ENCODE measurements around the gene CLDN16. TPM values are rescaled to one million over a fixed set of nuclear protein-coding genes. Genes with fewer than 3 reads are reported as not detected.

Gene CLDN16
- total and polyA plus RNA-seq, 2 experiments from 2014 or later = 0.39 to 0.77 TPM

GRCh38 chr3:190378240-190378891 is 9.6 kb upstream of the CLDN16 start:
- TF ChIP-seq CTCF (IDR thresholded peaks at IDR 0.05; ENCODE audit: poor library complexity) (no peak), EZH2phosphoT487 (IDR thresholded peaks at IDR 0.05; ENCODE audit: low read depth, severe bottlenecking, unreplicated experiment) (no peak), EZH2 (IDR thresholded peaks at IDR 0.05; ENCODE audit: borderline replicate concordance) (no peak)
- DNase-seq (ENCODE audit: low spot score) = no peak
- Histone ChIP-seq H3K79me2 (no peaks in the 10 kb centered on the region), H2AFZ (no peak overlapping the region), H3K36me3 (replicated peaks; ENCODE audit: insufficient read depth, low read depth) (no peaks in the 10 kb centered on the region), H3K9me3 (ENCODE audit: low read depth) (no peaks in the 10 kb centered on the region), H3K4me3 (no peak overlapping the region), H3K27me3 (no peaks in the 10 kb centered on the region), H3K27ac (no peak overlapping the region), H3K4me2 (no peak overlapping the region), H4K20me1 (ENCODE audit: insufficient read depth, poor library complexity, severe bottlenecking) (no peaks in the 10 kb centered on the region), H3K4me1 (ENCODE audit: insufficient read depth) (peaks cover 2% of the 10 kb centered on the region), H3K9me2 (replicated peaks; ENCODE audit: insufficient read depth) (no peaks in the 10 kb centered on the region)
- 89% methylated on average over 6 of the region's 6 CpGs for WGBS (ENCODE audit: low lambda C conversion rate, missing lambda C conversion rate)

- no peaks in the 10 kb centered on the region for H3K27me3 ChIP-seq
- H3K9me3 ChIP-seq (ENCODE audit: low read depth) = no peaks in the 10 kb centered on the region
- no peak overlapping the region for H3K4me2 ChIP-seq
- H3K4me3 ChIP-seq = no peak overlapping the region
- TF ChIP-seq CTCF (IDR thresholded peaks at IDR 0.05; ENCODE audit: poor library complexity) (no peak), EZH2phosphoT487 (IDR thresholded peaks at IDR 0.05; ENCODE audit: low read depth, severe bottlenecking, unreplicated experiment) (no peak), EZH2 (IDR thresholded peaks at IDR 0.05; ENCODE audit: borderline replicate concordance) (no peak)
- H3K9me2 ChIP-seq (replicated peaks; ENCODE audit: insufficient read depth) = no peaks in the 10 kb centered on the region
- no peaks in the 10 kb centered on the region for H3K79me2 ChIP-seq
- H3K27ac ChIP-seq = no peak overlapping the region
- no peaks in the 10 kb centered on the region for H3K36me3 ChIP-seq (replicated peaks; ENCODE audit: insufficient read depth, low read depth)
- H4K20me1 ChIP-seq (ENCODE audit: insufficient read depth, poor library complexity, severe bottlenecking) = no peaks in the 10 kb centered on the region
- no peaks in the 10 kb centered on the region for H3K4me1 ChIP-seq (ENCODE audit: insufficient read depth)
- H2AFZ ChIP-seq = no peak overlapping the region
- DNase-seq (ENCODE audit: low spot score) = no peak
These were observed 7.8 kb upstream of the CLDN16 start for GRCh38 chr3:190380184-190380583.

- no peaks in the 10 kb centered on the region for H3K9me2 ChIP-seq (replicated peaks; ENCODE audit: insufficient read depth)
- H3K9me3 ChIP-seq (ENCODE audit: low read depth) = no peaks in the 10 kb centered on the region
- no peak overlapping the region for H3K4me3 ChIP-seq
- no peaks in the 10 kb centered on the region for H3K27me3 ChIP-seq
- H3K4me2 ChIP-seq = no peak overlapping the region
- no peaks in the 10 kb centered on the region for H4K20me1 ChIP-seq (ENCODE audit: insufficient read depth, poor library complexity, severe bottlenecking)
- H3K79me2 ChIP-seq = no peaks in the 10 kb centered on the region
- no peak overlapping the region for H2AFZ ChIP-seq
- TF ChIP-seq EZH2phosphoT487 (IDR thresholded peaks at IDR 0.05; ENCODE audit: low read depth, severe bottlenecking, unreplicated experiment) (no peak), CTCF (IDR thresholded peaks at IDR 0.05; ENCODE audit: poor library complexity) (no peak), EZH2 (IDR thresholded peaks at IDR 0.05; ENCODE audit: borderline replicate concordance) (no peak)
- no peak for DNase-seq (ENCODE audit: low spot score)
- H3K36me3 ChIP-seq (replicated peaks; ENCODE audit: insufficient read depth, low read depth) = no peaks in the 10 kb centered on the region
- H3K27ac ChIP-seq = no peak overlapping the region
- no peaks in the 10 kb centered on the region for H3K4me1 ChIP-seq (ENCODE audit: insufficient read depth)
These were observed 6.5 kb upstream of the CLDN16 start for GRCh38 chr3:190381441-190381840.

- no peaks in the 10 kb centered on the region for H3K27me3 ChIP-seq
- no peak for DNase-seq (ENCODE audit: low spot score)
- TF ChIP-seq EZH2phosphoT487 (IDR thresholded peaks at IDR 0.05; ENCODE audit: low read depth, severe bottlenecking, unreplicated experiment) (no peak), EZH2 (IDR thresholded peaks at IDR 0.05; ENCODE audit: borderline replicate concordance) (no peak), CTCF (IDR thresholded peaks at IDR 0.05; ENCODE audit: poor library complexity) (no peak)
- H3K27ac ChIP-seq = no peak overlapping the region
- H3K4me3 ChIP-seq = no peak overlapping the region
- no peaks in the 10 kb centered on the region for H3K9me3 ChIP-seq (ENCODE audit: low read depth)
- no peaks in the 10 kb centered on the region for H3K36me3 ChIP-seq (replicated peaks; ENCODE audit: insufficient read depth, low read depth)
- no peaks in the 10 kb centered on the region for H3K79me2 ChIP-seq
- no peaks in the 10 kb centered on the region for H4K20me1 ChIP-seq (ENCODE audit: insufficient read depth, poor library complexity, severe bottlenecking)
- H3K9me2 ChIP-seq (replicated peaks; ENCODE audit: insufficient read depth) = no peaks in the 10 kb centered on the region
- no peak overlapping the region for H3K4me2 ChIP-seq
- no peak overlapping the region for H2AFZ ChIP-seq
- no peaks in the 10 kb centered on the region for H3K4me1 ChIP-seq (ENCODE audit: insufficient read depth)
These were observed 5.9 kb upstream of the CLDN16 start for GRCh38 chr3:190382082-190382481.

Data from hepatocyte (in vitro differentiated cells).